ENCODE results near the gene NKX3-2. TPM values are rescaled to one million over a fixed set of nuclear protein-coding genes. Genes with fewer than 3 reads are reported as not detected.

NKX3-2 gene
- total and polyA plus RNA-seq, 10 of the 15 experiments (the other 5 are each of a cell fraction or from before 2014, with no cell fraction given) = not detected

GRCh38 chr4:13548984-13549546 lies 4.8 kb upstream of the NKX3-2 start (continued):
- TF ChIP-seq ZBTB40 (IDR thresholded peaks at IDR 0.05; ENCODE audit: borderline replicate concordance) = no peak

- H3K4me1 ChIP-seq (ENCODE audit: control insufficient read depth, insufficient read depth, low read length) = peaks cover 3% of the 10 kb centered on the region; the same call in 1 of the 2 replicates
- ChIA-PET SMC1A (ENCODE audit: uncharacterized antibody, unreplicated experiment) (interaction anchor here (1.0 to 2.0 kb wide), 2 partner anchors 695 to 721 kb away, joined by 4 to 20 read pairs; no protein-coding TSS in a partner anchor), RAD21 (ENCODE audit: unreplicated experiment) (interaction anchor here (0.6 to 1.7 kb wide), 4 partner anchors 595 to 818 kb away, joined by 3 to 4 read pairs (median 3); no protein-coding TSS in a partner anchor), POLR2A (no interaction called here), CTCF (interaction anchor here (0.6 to 5.4 kb wide), 12 partner anchors 10 to 813 kb away, joined by 3 to 34 read pairs (median 4); no protein-coding TSS in a partner anchor)
- H3K27ac ChIP-seq (ENCODE audit: control insufficient read depth, insufficient read depth) = no peak overlapping the region
- peak overlapping the region; percentile 97 for H3K4me2 ChIP-seq (ENCODE audit: control insufficient read depth, insufficient read depth)
- BruUV-seq (replicated peaks) = no TSS peak
- no peaks in the 10 kb centered on the region; the same call in 2 of the 3 replicates for H3K9me3 ChIP-seq (replicated peaks; ENCODE audit: control insufficient read depth, insufficient read depth, low read length)
- no peak overlapping the region for H3K9ac ChIP-seq (ENCODE audit: control insufficient read depth, insufficient read depth, low read length)
- peaks cover 17 to 18% of the 10 kb centered on the region in 2 experiments for H3K27me3 ChIP-seq (replicated peaks in 1 of 2; ENCODE audit: control insufficient read depth in 2 of 2, insufficient read depth in 2 of 2, low read length in 1 of 2)
- no peaks in the 10 kb centered on the region for H4K20me1 ChIP-seq (ENCODE audit: control insufficient read depth, insufficient read depth)
- H3K79me2 ChIP-seq (ENCODE audit: control insufficient read depth, insufficient read depth, low read length) = no peaks in the 10 kb centered on the region
- TF ChIP-seq SMC3 (IDR thresholded peaks at IDR 0.05; ENCODE audit: borderline replicate concordance, low read length) (no peak), HDAC6 (IDR thresholded peaks at IDR 0.05; ENCODE audit: unreplicated experiment) (no peak), EP300 (IDR thresholded peaks at IDR 0.05; ENCODE audit: borderline replicate concordance in 1 of 2, control insufficient read depth in 1 of 2, low read depth in 2 of 2, low read length in 2 of 2) (0 out of 4 replicates have a peak, but pooled peaks of 1 of the 2 experiments have one; percentile 15), ZBTB33 (IDR thresholded peaks at IDR 0.05) (no peak), ESRRA (IDR thresholded peaks at IDR 0.05; ENCODE audit: low read length) (0 out of 2 replicates have a peak, but pooled peaks have one; percentile 31), EZH2 (IDR thresholded peaks at IDR 0.05; ENCODE audit: borderline replicate concordance, control insufficient read depth, low read depth, low read length) (0 out of 2 replicates have a peak, but pooled peaks have one; percentile 29), TBL1XR1 (IDR thresholded peaks at IDR 0.05; ENCODE audit: low read depth, low read length) (0 out of 2 replicates have a peak, but pooled peaks have one; percentile 17), SIN3A (IDR thresholded peaks at IDR 0.05; ENCODE audit: low read depth, low read length) (no peak)
- peak overlapping the region; percentile 13; the same call in 1 of the 2 replicates for H2AFZ ChIP-seq (ENCODE audit: control insufficient read depth, low read depth, low read length)
- ATAC-seq (peak; percentile 3; the same call in 2 of the 3 replicates), FAIRE-seq (no peak), DNase-seq (ENCODE audit: low read depth, low spot score) (no peak)
- peak overlapping the region; percentile 75; the same call in 1 of the 2 replicates for H3K4me3 ChIP-seq
- no peaks in the 10 kb centered on the region for H3K36me3 ChIP-seq (ENCODE audit: control insufficient read depth in 2 of 2, insufficient read depth in 2 of 2, low read length in 1 of 2)
- WGBS (ENCODE audit: insufficient coverage, insufficient replicate concordance, low lambda C conversion rate, missing lambda C conversion rate) = 25% methylated on average over 28 of the region's 35 CpGs
- intact Hi-C loops (cut with micrococcal nuclease; ENCODE audit: unreplicated experiment) = loop anchor here (10.0 kb wide), 1 partner anchor 474 kb away; no protein-coding TSS in a partner anchor
- in situ Hi-C loops (cut with MboI) = loop anchor here (5.0 to 25.0 kb wide), 3 partner anchors 696 to 1786 kb away; no protein-coding TSS in a partner anchor
These were observed 4.0 kb upstream of the NKX3-2 start for GRCh38 chr4:13548059-13548983.
